Left ventricle myocardium inferior (tissue), 1 donor: ENCODE results near the gene EIF4G1. TPM values are rescaled to one million over a fixed set of nuclear protein-coding genes. Genes with fewer than 3 reads are reported as not detected.

Source experiments
- DNase-seq: peaks from one replicate; pipeline ENCODE4 v3.0.0-alpha.2; 2020
- H3K27ac ChIP-seq: fragments of 200-600 bp; replicated peaks from 2 replicates; pipeline ENCODE4 v1.8.0; 2021
- H3K27me3 ChIP-seq: fragments of 200-600 bp; 2 replicates; pipeline ENCODE4 v1.8.0; 2021; ENCODE audit warnings: low read depth
- H3K36me3 ChIP-seq: fragments of 200-600 bp; 2 replicates; pipeline ENCODE4 v1.8.0; 2021
- H3K4me1 ChIP-seq: fragments of 200-600 bp; 2 replicates; pipeline ENCODE4 v1.8.0; 2021
- H3K4me3 ChIP-seq: fragments of 200-600 bp; 2 replicates; pipeline ENCODE4 v1.8.0; 2021; ENCODE audit warnings: mild to moderate bottlenecking, moderate library complexity
- H3K9me3 ChIP-seq: fragments of 200-600 bp; replicated peaks from 2 replicates; pipeline ENCODE4 v1.8.0; 2021
- intact Hi-C: fragments of 100-400 bp; cut with micrococcal nuclease; formaldehyde crosslinking; loops from one replicate; pipeline ENCODE4 v1.11.0; 2022
- total RNA-seq: library from RNA; stranded (reverse); fragmentation: NEBNext Ultra II Directional; extraction: Animal tissue kit (Norgen Biotek cat#: 25700); gene quantifications from one replicate; pipeline ENCODE4 v1.2.1, GENCODE V29; 2021
- TF ChIP-seq, protein P1 (sequence below): fragments of 200-600 bp; IDR thresholded peaks from 2 replicates; pipeline ENCODE4 v1.8.0; 2021; ENCODE audit warnings: antibody characterized with exemption, mild to moderate bottlenecking, borderline replicate concordance
- donor health status: DM: no; HTN: yes; CAD: no; lungs with severe emphysema.

Gene EIF4G1
- total RNA-seq, 1 donor from 2014 or later: 224 TPM

DNA sequence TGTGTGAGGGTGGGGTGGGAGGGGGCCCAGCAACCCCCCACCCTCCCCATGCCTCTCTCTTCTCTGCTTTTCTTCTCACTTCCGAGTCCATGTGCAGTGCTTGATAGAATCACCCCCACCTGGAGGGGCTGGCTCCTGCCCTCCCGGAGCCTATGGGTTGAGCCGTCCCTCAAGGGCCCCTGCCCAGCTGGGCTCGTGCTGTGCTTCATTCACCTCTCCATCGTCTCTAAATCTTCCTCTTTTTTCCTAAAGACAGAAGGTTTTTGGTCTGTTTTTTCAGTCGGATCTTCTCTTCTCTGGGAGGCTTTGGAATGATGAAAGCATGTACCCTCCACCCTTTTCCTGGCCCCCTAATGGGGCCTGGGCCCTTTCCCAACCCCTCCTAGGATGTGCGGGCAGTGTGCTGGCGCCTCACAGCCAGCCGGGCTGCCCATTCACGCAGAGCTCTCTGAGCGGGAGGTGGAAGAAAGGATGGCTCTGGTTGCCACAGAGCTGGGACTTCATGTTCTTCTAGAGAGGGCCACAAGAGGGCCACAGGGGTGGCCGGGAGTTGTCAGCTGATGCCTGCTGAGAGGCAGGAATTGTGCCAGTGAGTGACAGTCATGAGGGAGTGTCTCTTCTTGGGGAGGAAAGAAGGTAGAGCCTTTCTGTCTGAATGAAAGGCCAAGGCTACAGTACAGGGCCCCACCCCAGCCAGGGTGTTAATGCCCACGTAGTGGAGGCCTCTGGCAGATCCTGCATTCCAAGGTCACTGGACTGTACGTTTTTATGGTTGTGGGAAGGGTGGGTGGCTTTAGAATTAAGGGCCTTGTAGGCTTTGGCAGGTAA is 31.1 kb downstream of the EIF4G1 start:
- Histone ChIP-seq H3K27me3 (no peaks in the 10 kb centered on the region), H3K9me3 (no peaks in the 10 kb centered on the region), H3K27ac (peak overlapping the region; percentile 61), H3K4me3 (no peak overlapping the region), H3K36me3 (peaks cover 42% of the 10 kb centered on the region), H3K4me1 (peaks cover 16% of the 10 kb centered on the region)
- DNase-seq: peak; percentile 55
- intact Hi-C loops: no loop called here
- TF ChIP-seq, protein P1, sequence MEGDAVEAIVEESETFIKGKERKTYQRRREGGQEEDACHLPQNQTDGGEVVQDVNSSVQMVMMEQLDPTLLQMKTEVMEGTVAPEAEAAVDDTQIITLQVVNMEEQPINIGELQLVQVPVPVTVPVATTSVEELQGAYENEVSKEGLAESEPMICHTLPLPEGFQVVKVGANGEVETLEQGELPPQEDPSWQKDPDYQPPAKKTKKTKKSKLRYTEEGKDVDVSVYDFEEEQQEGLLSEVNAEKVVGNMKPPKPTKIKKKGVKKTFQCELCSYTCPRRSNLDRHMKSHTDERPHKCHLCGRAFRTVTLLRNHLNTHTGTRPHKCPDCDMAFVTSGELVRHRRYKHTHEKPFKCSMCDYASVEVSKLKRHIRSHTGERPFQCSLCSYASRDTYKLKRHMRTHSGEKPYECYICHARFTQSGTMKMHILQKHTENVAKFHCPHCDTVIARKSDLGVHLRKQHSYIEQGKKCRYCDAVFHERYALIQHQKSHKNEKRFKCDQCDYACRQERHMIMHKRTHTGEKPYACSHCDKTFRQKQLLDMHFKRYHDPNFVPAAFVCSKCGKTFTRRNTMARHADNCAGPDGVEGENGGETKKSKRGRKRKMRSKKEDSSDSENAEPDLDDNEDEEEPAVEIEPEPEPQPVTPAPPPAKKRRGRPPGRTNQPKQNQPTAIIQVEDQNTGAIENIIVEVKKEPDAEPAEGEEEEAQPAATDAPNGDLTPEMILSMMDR: peak; percentile 56

DNA sequence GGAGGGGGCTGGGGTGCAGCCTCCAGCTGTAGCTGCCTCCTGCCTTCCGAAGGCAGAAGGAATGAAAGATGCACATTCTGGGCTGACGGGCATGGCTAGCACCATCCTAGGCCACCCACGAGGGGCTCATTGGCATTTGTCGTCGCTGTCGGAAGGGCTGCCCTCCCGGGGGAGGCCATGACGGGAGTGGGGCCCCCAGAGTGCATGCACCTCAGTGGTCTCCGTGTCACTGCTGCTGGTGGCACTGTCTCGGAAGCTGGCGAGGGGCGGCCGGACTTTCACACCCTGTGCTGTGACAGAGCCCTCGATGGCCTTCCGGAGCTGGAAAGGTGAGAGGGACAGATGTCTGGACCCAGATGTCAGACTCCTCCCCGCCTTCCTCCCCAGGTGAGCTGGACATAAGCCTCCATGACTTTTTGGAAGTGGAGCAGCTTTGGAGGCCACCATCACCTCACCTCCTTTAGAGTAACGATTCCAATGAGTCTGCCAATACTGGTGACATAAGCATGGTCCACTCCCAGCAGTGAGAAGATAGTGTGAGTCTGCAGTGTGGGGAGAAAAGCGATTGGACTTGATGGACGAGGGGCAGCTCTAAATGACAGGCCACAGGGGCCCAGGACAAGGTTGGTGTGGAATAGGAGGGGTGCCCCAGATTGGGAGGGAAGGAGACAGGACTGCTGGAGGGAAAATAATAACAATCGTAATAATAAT is 32.2 kb downstream of the EIF4G1 start:
- no peaks in the 10 kb centered on the region for H3K9me3 ChIP-seq
- DNase-seq: no peak
- H3K4me3 ChIP-seq: no peak overlapping the region
- H3K27ac ChIP-seq: no peak overlapping the region
- no peaks in the 10 kb centered on the region for H3K27me3 ChIP-seq
- TF ChIP-seq, protein P1: no peak
- peaks cover 16% of the 10 kb centered on the region for H3K4me1 ChIP-seq
- intact Hi-C loops: no loop called here
- H3K36me3 ChIP-seq: peaks cover 37% of the 10 kb centered on the region

DNA sequence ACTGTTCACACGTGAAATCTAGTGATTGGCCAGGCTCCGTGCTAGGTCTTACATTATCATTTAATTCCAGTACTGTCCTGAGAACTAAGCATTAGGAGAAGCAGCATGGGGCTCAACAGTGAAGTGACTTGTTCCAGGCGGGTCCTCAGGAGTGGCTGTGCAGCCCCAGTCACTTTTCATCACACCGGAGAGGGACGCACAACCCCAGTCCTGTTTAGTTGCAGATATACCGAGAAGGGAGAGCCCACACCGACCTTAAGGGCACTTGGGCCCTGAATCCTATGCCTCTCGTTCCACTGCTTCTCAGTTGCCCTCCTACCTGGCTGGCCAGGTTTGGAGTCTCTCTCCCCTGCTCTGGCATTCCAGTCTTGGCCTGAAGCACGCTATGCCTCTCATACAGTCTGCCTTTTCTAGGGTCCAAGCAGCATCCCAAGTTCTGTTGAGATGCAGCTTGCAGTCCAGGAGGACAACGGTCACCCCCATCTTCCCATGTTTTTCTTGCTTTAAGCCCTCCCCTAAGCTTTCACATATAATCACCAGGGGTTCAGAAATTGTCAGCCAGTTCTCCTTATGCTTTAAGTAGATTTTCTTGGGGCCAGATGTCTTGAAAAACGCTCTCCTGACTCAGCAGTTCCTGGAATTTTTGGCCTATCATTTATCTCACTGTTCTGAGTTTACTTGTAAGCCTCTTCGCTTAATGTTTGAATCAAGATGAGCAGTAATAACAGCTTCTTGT is 33.1 kb downstream of the EIF4G1 start:
- Histone ChIP-seq H3K4me1 (peaks cover 16% of the 10 kb centered on the region), H3K36me3 (peaks cover 34% of the 10 kb centered on the region), H3K9me3 (no peaks in the 10 kb centered on the region), H3K4me3 (no peak overlapping the region), H3K27me3 (no peaks in the 10 kb centered on the region), H3K27ac (no peak overlapping the region)
- TF ChIP-seq, protein P1: no peak
- no peak for DNase-seq
- intact Hi-C loops: no loop called here

DNA sequence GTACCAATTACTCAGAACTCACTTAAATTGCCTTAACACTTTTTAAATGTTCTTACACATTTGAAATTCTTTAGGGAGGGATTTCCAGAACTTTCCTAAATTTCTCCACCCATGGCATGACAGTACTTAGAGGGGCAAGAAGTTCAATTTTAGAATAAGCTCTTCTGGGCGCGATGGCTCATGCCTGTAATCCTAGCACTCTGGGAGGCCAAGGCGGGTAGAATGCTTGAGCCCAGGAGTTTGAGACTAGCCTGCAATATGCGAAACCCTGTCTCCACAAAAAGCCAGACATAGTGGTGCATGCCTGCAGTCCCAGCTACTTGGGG is 33.6 kb downstream of the EIF4G1 start:
- intact Hi-C loops: no loop called here
- H3K9me3 ChIP-seq: no peaks in the 10 kb centered on the region
- TF ChIP-seq, protein P1: no peak
- H3K27ac ChIP-seq: no peak overlapping the region
- no peak for DNase-seq
- H3K4me3 ChIP-seq: no peak overlapping the region
- H3K36me3 ChIP-seq: peaks cover 31% of the 10 kb centered on the region
- peaks cover 16% of the 10 kb centered on the region for H3K4me1 ChIP-seq
- no peaks in the 10 kb centered on the region for H3K27me3 ChIP-seq

DNA sequence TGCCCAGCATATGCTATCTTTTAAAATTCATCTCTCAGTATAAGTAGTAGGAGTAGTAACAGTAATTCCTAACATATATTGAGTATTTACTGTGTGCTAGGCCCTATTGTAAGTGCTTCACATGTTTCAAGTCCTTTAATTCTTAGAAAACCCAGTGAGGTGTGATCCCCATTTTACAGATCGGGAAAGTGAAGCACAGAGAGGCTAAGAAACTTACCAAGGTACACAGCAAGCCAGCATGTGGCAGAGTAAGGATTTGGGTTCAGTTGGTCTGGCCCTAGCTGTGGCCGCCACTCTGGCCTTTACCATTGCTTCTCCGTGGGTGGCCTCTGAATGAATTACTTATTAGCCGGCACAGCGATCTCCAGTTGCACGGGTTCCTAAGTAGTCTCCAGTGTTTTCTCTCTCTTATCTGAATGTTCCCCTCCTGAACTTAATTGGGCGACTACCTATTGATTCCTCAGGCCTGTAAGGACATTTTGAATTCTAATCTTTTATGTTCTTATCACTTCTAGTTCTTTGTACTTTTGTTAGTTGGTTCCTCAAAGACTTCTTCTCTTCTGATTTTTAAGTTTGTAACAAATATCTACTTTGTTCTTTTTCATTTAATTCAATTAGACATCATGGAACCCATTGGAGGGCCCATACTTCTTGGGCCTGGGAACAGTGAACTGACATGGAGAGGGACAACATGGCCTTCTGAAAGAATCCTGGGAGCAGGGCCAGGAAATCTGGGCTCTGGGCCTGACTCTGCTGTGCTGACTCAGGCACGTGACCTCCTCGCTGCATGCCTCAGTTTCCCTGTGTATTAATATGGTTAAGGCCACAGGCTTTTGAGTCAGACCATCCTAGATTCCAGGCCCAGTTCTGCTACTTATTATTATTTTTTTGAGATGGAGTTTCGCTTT is 35.4 kb downstream of the EIF4G1 start:
- DNase-seq: no peak
- TF ChIP-seq, protein P1: no peak
- Histone ChIP-seq H3K27me3 (no peaks in the 10 kb centered on the region), H3K9me3 (no peaks in the 10 kb centered on the region), H3K27ac (no peak overlapping the region), H3K4me3 (no peak overlapping the region), H3K36me3 (peaks cover 13% of the 10 kb centered on the region), H3K4me1 (peaks cover 16% of the 10 kb centered on the region)
- intact Hi-C loops: no loop called here
